Stimulated activated CD4-positive, alpha-beta T cell treated with anti-CD3 and anti-CD28 coated beads, Interleukin-15, amount 100 ng/mL, for 1 hour (primary cell): ENCODE data around the gene TOMM40.
"Not testable (repeated sequence)": the region's sequence is repeated elsewhere in the genome, so short reads cannot be mapped to it uniquely, and the experiment has no call there.

Experiments used
- DNase-seq, 2 donors: peaks; one replicate each; pipeline ENCODE4 v3.0.0-alpha.2; 2020; ENCODE audit warnings: low read depth in 1 of 2, low spot score in 1 of 2

The TOMM40 gene

GRCh38 chr19:44925114-44925891 is 34.2 kb downstream of the TOMM40 start:
- no peak for DNase-seq

GRCh38 chr19:44926245-44927077 is 35.4 kb downstream of the TOMM40 start:
- DNase-seq = not testable (repeated sequence)

GRCh38 chr19:44927746-44928145 is 36.7 kb downstream of the TOMM40 start:
- DNase-seq = no peak

- no peak for DNase-seq
Measured at GRCh38 chr19:44930088-44930487, 39.0 kb downstream of the TOMM40 start.

GRCh38 chr19:44931541-44931940 is 40.5 kb downstream of the TOMM40 start:
- no peak for DNase-seq

- DNase-seq = no peak
Measured at GRCh38 chr19:44939668-44940067, 48.6 kb downstream of the TOMM40 start.

- no peak for DNase-seq
Measured at GRCh38 chr19:44942067-44942571, 51.1 kb downstream of the TOMM40 start, which contains the start of gene APOC4. TSS of gene APOC4 (plus strand) at chr19:44942237. CDS start at chr19:44942278, 41 bp downstream.

GRCh38 chr19:44943801-44944249 is 52.8 kb downstream of the TOMM40 start:
- no peak for DNase-seq

- DNase-seq = no peak
Measured at GRCh38 chr19:44947041-44947581, 56.1 kb downstream of the TOMM40 start.

GRCh38 chr19:44948237-44948636 is 57.2 kb downstream of the TOMM40 start:
- DNase-seq = no peak

GRCh38 chr19:44948763-44949374 is 57.8 kb downstream of the TOMM40 start:
- DNase-seq = no peak

- DNase-seq = no peak
Measured at GRCh38 chr19:44949550-44949949, 58.5 kb downstream of the TOMM40 start.

GRCh38 chr19:44951179-44952159 is 60.4 kb downstream of the TOMM40 start:
- peak in 1 of 2 donors; percentile 34 for DNase-seq
